Effector memory CD8-positive, alpha-beta T cell (primary cell): ENCODE results near the gene SAMD14.

Source experiments
- ATAC-seq: fragments of 150-1000 bp; cut with Tn5 transposase; replicated peaks from 2 replicates; pipeline ENCODE4 v1.10.0; 2021; ENCODE audit warnings: mild to moderate bottlenecking, moderate library complexity
- DNase-seq, 3 experiments: peaks; one replicate each; pipeline ENCODE4 v3.0.0; 2021
- H3K27ac Mint-ChIP-seq, 2 donors: one replicate each; pipeline ENCODE4 v1.8.0; 2022; ENCODE audit warnings: mild to moderate bottlenecking in 2 of 2, mixed read lengths in 2 of 2, moderate library complexity in 2 of 2
- H3K27me3 Mint-ChIP-seq, 2 donors: one replicate each; pipeline ENCODE4 v1.8.0; 2022; ENCODE audit warnings: mixed read lengths in 2 of 2
- H3K36me3 Mint-ChIP-seq: one replicate; pipeline ENCODE4 v1.8.0; 2022; ENCODE audit warnings: mild to moderate bottlenecking, moderate library complexity, mixed read lengths; ENCODE audit not compliant: insufficient read depth
- H3K4me1 Mint-ChIP-seq, 2 donors: one replicate each; pipeline ENCODE4 v1.8.0; 2022; ENCODE audit warnings: low read depth in 2 of 2, mixed read lengths in 2 of 2
- H3K4me3 Mint-ChIP-seq, 2 donors: one replicate each; pipeline ENCODE4 v1.8.0; 2022; ENCODE audit warnings: mild to moderate bottlenecking in 2 of 2, mixed read lengths in 2 of 2, moderate library complexity in 2 of 2
- H3K9me3 Mint-ChIP-seq, 2 donors: one replicate each; pipeline ENCODE4 v1.8.0; 2022; ENCODE audit warnings: mixed read lengths in 2 of 2

SAMD14 gene

GRCh38 chr17:50094243-50094752 lies 35.7 kb downstream of the SAMD14 start:
- Mint-ChIP-seq H3K4me3 (peak overlapping the region; percentile 94 to 95), H3K9me3 (no peaks in the 10 kb centered on the region), H3K27me3 (peaks cover 0 to 7% of the 10 kb centered on the region in 2 donors), H3K4me1 (peaks cover 23 to 38% of the 10 kb centered on the region in 2 donors), H3K36me3 (peaks cover 16% of the 10 kb centered on the region), H3K27ac (peak overlapping the region; percentile 89 to 93)
- ATAC-seq: peak; percentile 48
- DNase-seq: peak; percentile 87 to 93 (median 90)

GRCh38 chr17:50093807-50094206 lies 36.2 kb downstream of the SAMD14 start:
- Mint-ChIP-seq H3K4me1 (peaks cover 23 to 35% of the 10 kb centered on the region in 2 donors), H3K27me3 (peaks cover 0 to 7% of the 10 kb centered on the region in 2 donors), H3K36me3 (peaks cover 16% of the 10 kb centered on the region), H3K4me3 (peak overlapping the region; percentile 94 to 95), H3K27ac (peak overlapping the region; percentile 89 to 93), H3K9me3 (no peaks in the 10 kb centered on the region)
- ATAC-seq (no peak), DNase-seq (no peak)

- Mint-ChIP-seq H3K4me3 (peak overlapping the region in 1 of 2 donors; percentile 6), H3K4me1 (peaks cover 20 to 30% of the 10 kb centered on the region in 2 donors), H3K36me3 (peaks cover 16% of the 10 kb centered on the region), H3K9me3 (no peaks in the 10 kb centered on the region), H3K27me3 (peaks cover 0 to 7% of the 10 kb centered on the region in 2 donors), H3K27ac (peak overlapping the region in 1 of 2 donors; percentile 93)
- DNase-seq (no peak), ATAC-seq (no peak)
These were observed 36.7 kb downstream of the SAMD14 start for GRCh38 chr17:50093246-50093645.

- DNase-seq: no peak
- no peak for ATAC-seq
- Mint-ChIP-seq H3K4me3 (no peak overlapping the region), H3K4me1 (peaks cover 16 to 24% of the 10 kb centered on the region in 2 donors), H3K9me3 (no peaks in the 10 kb centered on the region), H3K27me3 (peaks cover 0 to 7% of the 10 kb centered on the region in 2 donors), H3K36me3 (peaks cover 13% of the 10 kb centered on the region), H3K27ac (no peak overlapping the region)
These were observed 38.1 kb downstream of the SAMD14 start for GRCh38 chr17:50091918-50092285.

GRCh38 chr17:50090971-50091917 lies 38.7 kb downstream of the SAMD14 start:
- Mint-ChIP-seq H3K27me3 (peaks cover 0 to 7% of the 10 kb centered on the region in 2 donors), H3K27ac (no peak overlapping the region), H3K4me3 (no peak overlapping the region), H3K4me1 (peaks cover 13 to 18% of the 10 kb centered on the region in 2 donors), H3K9me3 (no peaks in the 10 kb centered on the region), H3K36me3 (peaks cover 13% of the 10 kb centered on the region)
- ATAC-seq (no peak), DNase-seq (no peak)

GRCh38 chr17:50090071-50090470 lies 39.9 kb downstream of the SAMD14 start:
- peaks cover 0 to 7% of the 10 kb centered on the region in 2 donors for H3K27me3 Mint-ChIP-seq
- H3K9me3 Mint-ChIP-seq: no peaks in the 10 kb centered on the region
- ATAC-seq: no peak
- peaks cover 2 to 6% of the 10 kb centered on the region in 2 donors for H3K4me1 Mint-ChIP-seq
- no peak for DNase-seq
- H3K27ac Mint-ChIP-seq: no peak overlapping the region
- H3K4me3 Mint-ChIP-seq: no peak overlapping the region
- peaks cover 6% of the 10 kb centered on the region for H3K36me3 Mint-ChIP-seq

GRCh38 chr17:50088952-50089825 lies 40.8 kb downstream of the SAMD14 start:
- Mint-ChIP-seq H3K27ac (no peak overlapping the region), H3K9me3 (no peaks in the 10 kb centered on the region)
- DNase-seq: no peak

GRCh38 chr17:50087912-50088405 lies 42.0 kb downstream of the SAMD14 start:
- H3K9me3 Mint-ChIP-seq: no peaks in the 10 kb centered on the region
- no peaks in the 10 kb centered on the region for H3K36me3 Mint-ChIP-seq
- peak overlapping the region in 1 of 2 donors; percentile 53 for H3K27ac Mint-ChIP-seq
- H3K4me1 Mint-ChIP-seq: no peaks in the 10 kb centered on the region
- no peak for DNase-seq
- no peak overlapping the region for H3K4me3 Mint-ChIP-seq
- ATAC-seq: no peak
- peaks cover 0 to 7% of the 10 kb centered on the region in 2 donors for H3K27me3 Mint-ChIP-seq

More at GRCh38 chr17:50088952-50089825, 40.8 kb downstream of the SAMD14 start:
- peaks cover 0 to 2% of the 10 kb centered on the region in 2 donors for H3K4me1 Mint-ChIP-seq
- H3K36me3 Mint-ChIP-seq: peaks cover 3% of the 10 kb centered on the region
- ATAC-seq: no peak
- no peak overlapping the region for H3K4me3 Mint-ChIP-seq
- H3K27me3 Mint-ChIP-seq: peaks cover 0 to 7% of the 10 kb centered on the region in 2 donors

GRCh38 chr17:50087246-50087911 lies 42.6 kb downstream of the SAMD14 start:
- Mint-ChIP-seq H3K4me3 (no peak overlapping the region), H3K27me3 (peaks cover 0 to 7% of the 10 kb centered on the region in 2 donors), H3K36me3 (no peaks in the 10 kb centered on the region), H3K27ac (no peak overlapping the region), H3K4me1 (no peaks in the 10 kb centered on the region), H3K9me3 (no peaks in the 10 kb centered on the region)
- ATAC-seq: peak; percentile 93
- peak; percentile 73 to 80 (median 77) for DNase-seq

GRCh38 chr17:50081757-50082156 lies 48.2 kb downstream of the SAMD14 start:
- Mint-ChIP-seq H3K9me3 (no peaks in the 10 kb centered on the region), H3K27me3 (no peaks in the 10 kb centered on the region), H3K4me3 (no peak overlapping the region), H3K4me1 (no peaks in the 10 kb centered on the region), H3K27ac (no peak overlapping the region), H3K36me3 (peaks cover 2% of the 10 kb centered on the region)
- DNase-seq (no peak), ATAC-seq (no peak)

- ATAC-seq: no peak
- Mint-ChIP-seq H3K27me3 (no peaks in the 10 kb centered on the region), H3K4me3 (no peak overlapping the region), H3K4me1 (no peaks in the 10 kb centered on the region), H3K9me3 (no peaks in the 10 kb centered on the region), H3K27ac (no peak overlapping the region), H3K36me3 (peaks cover 2% of the 10 kb centered on the region)
- DNase-seq: no peak
These were observed 49.1 kb downstream of the SAMD14 start for GRCh38 chr17:50080827-50081226.

- H3K4me1 Mint-ChIP-seq: no peaks in the 10 kb centered on the region
- no peak overlapping the region for H3K27ac Mint-ChIP-seq
- H3K9me3 Mint-ChIP-seq: no peaks in the 10 kb centered on the region
- H3K4me3 Mint-ChIP-seq: no peak overlapping the region
- H3K27me3 Mint-ChIP-seq: no peaks in the 10 kb centered on the region
- H3K36me3 Mint-ChIP-seq: peaks cover 2% of the 10 kb centered on the region
- DNase-seq: no peak
- ATAC-seq: no peak
These were observed 49.9 kb downstream of the SAMD14 start for GRCh38 chr17:50080096-50080480.
